Stomach smooth muscle (tissue), 2 donors: ENCODE measurements around the gene CSF2RB.

Experiments used
- H3K27ac ChIP-seq: one replicate; pipeline ENCODE4 v1.7.0; 2013; ENCODE audit warnings: mild to moderate bottlenecking, low read length, inconsistent platforms
- H3K27me3 ChIP-seq, 2 donors: one replicate each; pipeline ENCODE4 v1.7.0; 2013; ENCODE audit warnings: low read length in 2 of 2; ENCODE audit not compliant: insufficient read depth in 2 of 2, control insufficient read depth in 1 of 2
- H3K36me3 ChIP-seq, 2 donors: one replicate each; pipeline ENCODE4 v1.7.0; 2013; ENCODE audit warnings: low read length in 2 of 2; ENCODE audit not compliant: control insufficient read depth in 2 of 2, insufficient read depth in 2 of 2
- H3K4me1 ChIP-seq: one replicate; pipeline ENCODE4 v1.7.0; 2013; ENCODE audit warnings: low read length; ENCODE audit not compliant: control insufficient read depth, insufficient read depth
- H3K4me3 ChIP-seq, 2 donors: one replicate each; pipeline ENCODE4 v1.7.0; 2013; ENCODE audit warnings: low read length in 2 of 2
- H3K9ac ChIP-seq, 2 donors: one replicate each; pipeline ENCODE4 v1.7.0; 2013; ENCODE audit warnings: low read length in 2 of 2, mild to moderate bottlenecking in 1 of 2
- H3K9me3 ChIP-seq, 2 donors: one replicate each; pipeline ENCODE4 v1.7.0; 2013; ENCODE audit warnings: low read length in 2 of 2; ENCODE audit not compliant: control insufficient read depth in 2 of 2
- donor health status: healthy.
- donor health status: Pancreatic carcinoma.

CSF2RB gene

GRCh38 chr22:36922105-36922608 lies 8.7 kb downstream of the CSF2RB start:
- H3K27ac ChIP-seq, result no peak overlapping the region
- peaks cover 5% of the 10 kb centered on the region for H3K4me1 ChIP-seq

GRCh38 chr22:36922711-36923110 lies 9.3 kb downstream of the CSF2RB start:
- Histone ChIP-seq H3K27ac (no peak overlapping the region), H3K4me3 (no peak overlapping the region), H3K4me1 (peaks cover 5% of the 10 kb centered on the region), H3K9ac (no peak overlapping the region), H3K36me3 (no peaks in the 10 kb centered on the region), H3K27me3 (peaks cover 13 to 16% of the 10 kb centered on the region in 2 donors), H3K9me3 (peaks cover 0 to 4% of the 10 kb centered on the region in 2 donors)

More at GRCh38 chr22:36922105-36922608, 8.7 kb downstream of the CSF2RB start:
- Histone ChIP-seq H3K27me3 (peaks cover 13 to 16% of the 10 kb centered on the region in 2 donors), H3K9ac (no peak overlapping the region), H3K9me3 (peaks cover 0 to 4% of the 10 kb centered on the region in 2 donors), H3K4me3 (no peak overlapping the region), H3K36me3 (no peaks in the 10 kb centered on the region)

GRCh38 chr22:36923131-36923788 lies 9.8 kb downstream of the CSF2RB start:
- no peaks in the 10 kb centered on the region for H3K36me3 ChIP-seq
- peaks cover 5% of the 10 kb centered on the region for H3K4me1 ChIP-seq
- peaks cover 0 to 4% of the 10 kb centered on the region in 2 donors for H3K9me3 ChIP-seq
- H3K27ac ChIP-seq, result no peak overlapping the region
- H3K4me3 ChIP-seq, result no peak overlapping the region
- no peak overlapping the region for H3K9ac ChIP-seq
- peaks cover 13 to 20% of the 10 kb centered on the region in 2 donors for H3K27me3 ChIP-seq

GRCh38 chr22:36924151-36924698 lies 10.8 kb downstream of the CSF2RB start:
- Histone ChIP-seq H3K4me1 (peaks cover 5% of the 10 kb centered on the region), H3K9me3 (no peaks in the 10 kb centered on the region), H3K9ac (no peak overlapping the region), H3K4me3 (no peak overlapping the region), H3K27me3 (peaks cover 13 to 20% of the 10 kb centered on the region in 2 donors), H3K27ac (no peak overlapping the region), H3K36me3 (no peaks in the 10 kb centered on the region)

- no peaks in the 10 kb centered on the region for H3K36me3 ChIP-seq
- H3K9ac ChIP-seq, result no peak overlapping the region
- peaks cover 5% of the 10 kb centered on the region for H3K4me1 ChIP-seq
- H3K27me3 ChIP-seq, result peaks cover 13 to 20% of the 10 kb centered on the region in 2 donors
- H3K27ac ChIP-seq, result no peak overlapping the region
- H3K4me3 ChIP-seq, result no peak overlapping the region
- no peaks in the 10 kb centered on the region for H3K9me3 ChIP-seq
Observed at GRCh38 chr22:36925388-36926290, 12.2 kb downstream of the CSF2RB start.

GRCh38 chr22:36926309-36926708 lies 12.9 kb downstream of the CSF2RB start:
- Histone ChIP-seq H3K4me1 (peaks cover 5% of the 10 kb centered on the region), H3K4me3 (no peak overlapping the region), H3K27me3 (peaks cover 13 to 20% of the 10 kb centered on the region in 2 donors), H3K27ac (no peak overlapping the region), H3K9ac (no peak overlapping the region), H3K9me3 (no peaks in the 10 kb centered on the region), H3K36me3 (no peaks in the 10 kb centered on the region)

- no peak overlapping the region for H3K4me3 ChIP-seq
- H3K9ac ChIP-seq, result no peak overlapping the region
- H3K36me3 ChIP-seq, result no peaks in the 10 kb centered on the region
- H3K27ac ChIP-seq, result no peak overlapping the region
- H3K4me1 ChIP-seq, result peaks cover 1% of the 10 kb centered on the region
- peaks cover 13 to 19% of the 10 kb centered on the region in 2 donors for H3K27me3 ChIP-seq
- H3K9me3 ChIP-seq, result no peaks in the 10 kb centered on the region
Observed at GRCh38 chr22:36926721-36927435, 13.4 kb downstream of the CSF2RB start.

GRCh38 chr22:36927671-36928070 lies 14.2 kb downstream of the CSF2RB start:
- no peaks in the 10 kb centered on the region for H3K36me3 ChIP-seq
- H3K9me3 ChIP-seq, result no peaks in the 10 kb centered on the region
- H3K9ac ChIP-seq, result no peak overlapping the region

GRCh38 chr22:36928196-36928595 lies 14.8 kb downstream of the CSF2RB start:
- no peaks in the 10 kb centered on the region for H3K36me3 ChIP-seq
- no peak overlapping the region for H3K27ac ChIP-seq
- no peak overlapping the region for H3K9ac ChIP-seq
- no peaks in the 10 kb centered on the region for H3K9me3 ChIP-seq
- H3K4me1 ChIP-seq, result no peaks in the 10 kb centered on the region
- no peak overlapping the region for H3K4me3 ChIP-seq
- peaks cover 7 to 14% of the 10 kb centered on the region in 2 donors for H3K27me3 ChIP-seq

More at GRCh38 chr22:36927671-36928070, 14.2 kb downstream of the CSF2RB start:
- Histone ChIP-seq H3K27me3 (peaks cover 11 to 18% of the 10 kb centered on the region in 2 donors), H3K27ac (no peak overlapping the region), H3K4me1 (no peaks in the 10 kb centered on the region), H3K4me3 (no peak overlapping the region)
